ENCODE measurements around the gene BNIP5. TPM values are rescaled to one million over a fixed set of nuclear protein-coding genes. Genes with fewer than 3 reads are reported as not detected.

Gene BNIP5
- total and polyA plus RNA-seq, 8 donors = 2.4 to 14.8 (median 4.6) TPM

- no peak for DNase-seq
- H3K4me1 ChIP-seq = peaks cover 0 to 20% (median 12%) of the 10 kb centered on the region in 4 donors
- no peaks in the 10 kb centered on the region for H3K36me3 ChIP-seq
- TF ChIP-seq EP300 (IDR thresholded peaks at IDR 0.05) (no peak), POLR2AphosphoS5 (IDR thresholded peaks at IDR 0.05) (no peak), CTCF (IDR thresholded peaks at IDR 0.05) (no peak), POLR2A (IDR thresholded peaks at IDR 0.05) (no peak)
- H3K27ac ChIP-seq = peak overlapping the region in 1 of 5 donors; percentile 22
- peaks cover 0 to 9% (median 0%) of the 10 kb centered on the region in 3 donors for H3K27me3 ChIP-seq
- H3K4me3 ChIP-seq = no peak overlapping the region
- intact Hi-C loops (cut with DNase I; ENCODE audit: low total_unique reads) = loop anchor here (5.0 kb wide), 1 partner anchor 61 kb away; no protein-coding TSS in a partner anchor
- H3K9me3 ChIP-seq = no peaks in the 10 kb centered on the region
- WGBS, 5 donors = 31 to 53% (median 38%) methylated on average over 7 of the region's 7 CpGs
Measured at GRCh38 chr6:36301781-36302180, 34.9 kb downstream of the BNIP5 start.

GRCh38 chr6:36301085-36301658, 35.5 kb downstream of the BNIP5 start:
- Histone ChIP-seq H3K27ac (peak overlapping the region in 1 of 5 donors; percentile 17), H3K36me3 (no peaks in the 10 kb centered on the region), H3K4me1 (peaks cover 0 to 20% (median 12%) of the 10 kb centered on the region in 4 donors), H3K4me3 (no peak overlapping the region), H3K9me3 (no peaks in the 10 kb centered on the region), H3K27me3 (peaks cover 0 to 9% (median 0%) of the 10 kb centered on the region in 3 donors)
- WGBS, 5 donors = 63 to 78% (median 74%) methylated on average over 10 of the region's 10 CpGs
- intact Hi-C loops (cut with DNase I; ENCODE audit: low total_unique reads) = loop anchor here (5.0 kb wide), 1 partner anchor 61 kb away; no protein-coding TSS in a partner anchor
- no peak for DNase-seq
- TF ChIP-seq POLR2A (IDR thresholded peaks at IDR 0.05) (no peak), EP300 (IDR thresholded peaks at IDR 0.05) (no peak), CTCF (IDR thresholded peaks at IDR 0.05) (no peak), POLR2AphosphoS5 (IDR thresholded peaks at IDR 0.05) (no peak)

GRCh38 chr6:36298027-36298426, 38.7 kb downstream of the BNIP5 start:
- H3K27ac ChIP-seq = no peak overlapping the region
- intact Hi-C loops (cut with DNase I; ENCODE audit: low total_unique reads) = no loop called here
- 76 to 84% (median 77%) methylated on average over 4 of the region's 4 CpGs for WGBS, 5 donors
- TF ChIP-seq POLR2AphosphoS5 (IDR thresholded peaks at IDR 0.05) (no peak), POLR2A (IDR thresholded peaks at IDR 0.05) (no peak), CTCF (IDR thresholded peaks at IDR 0.05) (no peak), EP300 (IDR thresholded peaks at IDR 0.05) (no peak)
- no peaks in the 10 kb centered on the region for H3K9me3 ChIP-seq
- peaks cover 0 to 9% (median 0%) of the 10 kb centered on the region in 3 donors for H3K27me3 ChIP-seq
- H3K4me3 ChIP-seq = no peak overlapping the region
- no peaks in the 10 kb centered on the region for H3K36me3 ChIP-seq
- H3K4me1 ChIP-seq = peaks cover 0 to 20% (median 12%) of the 10 kb centered on the region in 4 donors
- DNase-seq = no peak

- peaks cover 0 to 17% (median 12%) of the 10 kb centered on the region in 4 donors for H3K4me1 ChIP-seq
Measured at GRCh38 chr6:36297511-36297910, 39.2 kb downstream of the BNIP5 start.

More at GRCh38 chr6:36297511-36297910, 39.2 kb downstream of the BNIP5 start:
- H3K27ac ChIP-seq = no peak overlapping the region
- no peaks in the 10 kb centered on the region for H3K36me3 ChIP-seq
- intact Hi-C loops (cut with DNase I; ENCODE audit: low total_unique reads) = no loop called here
- 73 to 92% (median 90%) methylated on average over 7 of the region's 7 CpGs for WGBS, 5 donors
- no peak for DNase-seq
- no peak overlapping the region for H3K4me3 ChIP-seq
- H3K9me3 ChIP-seq = no peaks in the 10 kb centered on the region
- TF ChIP-seq POLR2A (IDR thresholded peaks at IDR 0.05) (no peak), POLR2AphosphoS5 (IDR thresholded peaks at IDR 0.05) (no peak), EP300 (IDR thresholded peaks at IDR 0.05) (no peak), CTCF (IDR thresholded peaks at IDR 0.05) (no peak)
- peaks cover 0 to 10% (median 0%) of the 10 kb centered on the region in 3 donors for H3K27me3 ChIP-seq

Data from stomach (tissue), 9 donors.